ENCODE data around the gene ITGA11.

GRCh38 chr15:68345481-68345880 lies 86.5 kb downstream of the ITGA11 start:
- TF ChIP-seq CTCF (IDR thresholded peaks at IDR 0.05) (no peak), MAX (IDR thresholded peaks at IDR 0.05; ENCODE audit: low read depth) (no peak), TAF1 (IDR thresholded peaks at IDR 0.05; ENCODE audit: borderline replicate concordance, low read depth, low read length) (no peak), CHD2 (IDR thresholded peaks at IDR 0.05; ENCODE audit: low read length, partially characterized antibody) (no peak), FOSL2 (IDR thresholded peaks at IDR 0.05; ENCODE audit: borderline replicate concordance, low read depth) (no peak), NRF1 (IDR thresholded peaks at IDR 0.05; ENCODE audit: low read depth, low read length) (no peak), RAD21 (IDR thresholded peaks at IDR 0.05; ENCODE audit: low read length) (no peak), RFX5 (IDR thresholded peaks at IDR 0.05; ENCODE audit: low read length) (no peak), JUND (IDR thresholded peaks at IDR 0.05) (no peak)

Data from SK-N-SH (cell line).